Measurements from ENCODE around the gene MGP.

MGP gene

DNA sequence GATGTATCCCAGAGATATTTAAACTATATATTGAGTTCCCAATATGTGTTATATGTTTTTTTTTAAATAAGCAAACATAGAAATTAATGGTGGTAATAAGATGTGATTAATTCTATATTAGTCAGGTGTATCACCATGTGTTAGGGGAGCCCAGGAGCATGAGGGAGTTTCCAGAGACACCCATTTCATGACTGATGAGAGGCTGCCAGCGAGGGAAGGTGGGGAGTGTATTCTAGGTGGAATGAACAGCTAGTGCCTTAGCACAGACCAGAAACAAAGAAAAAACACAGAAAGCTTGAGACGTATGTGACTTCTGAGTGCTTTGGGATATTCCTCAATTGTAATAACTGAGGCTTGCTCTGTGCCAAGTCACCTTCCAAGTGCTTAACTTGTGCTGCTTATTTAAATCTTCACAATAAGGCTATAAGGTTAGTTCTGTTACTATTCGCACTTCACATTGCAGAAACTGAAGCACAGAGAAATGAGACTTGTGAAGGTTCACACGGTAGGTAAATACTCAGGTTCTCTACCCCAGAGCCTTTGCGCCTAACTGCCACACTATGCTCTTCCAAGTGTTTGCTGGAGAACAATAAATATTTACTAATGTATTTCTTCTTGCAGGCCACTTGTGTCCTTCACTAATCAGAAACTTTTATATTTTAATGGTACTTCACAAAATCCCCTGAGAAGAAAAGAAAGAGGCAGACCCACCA is 17.9 kb upstream of the MGP start:
- no peak for DNase-seq (ENCODE audit: low read depth, low spot score)

DNA sequence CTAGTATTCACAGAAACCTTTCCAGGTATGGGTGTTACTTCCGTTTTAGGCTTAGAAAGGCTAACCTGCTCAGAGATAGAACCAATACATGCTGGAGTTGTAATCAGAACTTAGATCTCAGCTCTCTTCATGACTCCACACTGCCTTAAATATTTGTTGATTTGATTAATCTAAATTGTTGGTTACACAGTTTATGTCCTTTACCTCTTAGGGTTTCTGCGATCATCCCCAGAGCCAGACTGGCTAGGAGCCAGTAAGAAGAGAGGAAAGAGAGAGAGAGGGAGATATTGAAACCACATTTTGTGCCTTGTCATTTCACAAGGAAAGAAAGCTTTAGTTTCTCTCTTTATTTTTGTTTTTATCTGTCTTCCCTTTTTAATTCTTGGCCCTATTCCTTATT is 16.8 kb upstream of the MGP start:
- DNase-seq (ENCODE audit: low read depth, low spot score), result no peak

DNA sequence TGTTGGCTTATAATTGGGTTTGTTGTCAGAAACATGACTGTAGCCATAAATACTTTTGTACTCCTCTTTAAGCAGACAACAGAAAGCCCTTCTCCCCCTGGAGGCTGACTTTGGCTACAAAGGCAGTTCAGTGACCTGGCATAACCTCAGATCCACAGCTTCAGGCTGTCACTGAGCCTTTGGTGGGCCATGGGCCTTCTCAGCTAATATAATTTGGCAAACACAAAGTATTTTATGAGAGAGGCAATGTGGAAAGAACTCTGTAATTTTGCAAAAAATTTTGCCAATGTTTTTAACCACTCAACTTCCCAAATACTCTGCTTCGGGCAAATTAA is 15.5 kb upstream of the MGP start:
- no peak for DNase-seq (ENCODE audit: low read depth, low spot score)

DNA sequence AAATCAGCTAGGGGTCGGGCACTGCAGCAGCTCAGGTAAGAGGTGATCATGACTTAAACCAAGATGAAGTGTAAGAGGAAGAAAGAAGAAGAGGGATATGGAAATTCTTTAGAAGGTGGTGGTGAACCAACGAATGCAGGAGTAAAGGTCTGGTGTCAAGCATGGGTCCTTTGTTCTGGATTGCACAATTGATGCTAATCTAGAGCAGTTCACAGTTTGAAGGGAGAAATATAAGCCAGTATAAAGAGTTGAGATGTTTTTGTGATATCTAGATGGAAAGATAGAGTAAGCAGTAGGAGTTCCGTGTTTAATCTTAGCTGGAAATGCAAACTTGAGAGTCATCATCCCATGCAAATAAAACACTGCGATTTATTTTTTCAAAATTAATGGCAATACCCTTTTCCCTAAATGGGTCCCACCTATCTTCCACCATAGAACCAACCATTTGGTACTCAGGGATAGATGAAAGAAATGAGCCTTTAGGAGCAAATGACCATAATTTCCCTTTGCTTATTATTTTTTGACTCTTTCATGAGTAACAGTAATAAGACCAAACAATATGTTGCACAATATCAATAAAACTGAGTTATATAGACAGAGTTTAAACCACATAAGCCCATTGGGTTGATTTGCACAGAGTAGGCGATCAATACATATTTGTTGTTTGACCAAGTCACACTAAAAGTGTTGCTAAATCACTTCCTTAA is 15.0 kb upstream of the MGP start:
- DNase-seq (ENCODE audit: low read depth, low spot score), result no peak

DNA sequence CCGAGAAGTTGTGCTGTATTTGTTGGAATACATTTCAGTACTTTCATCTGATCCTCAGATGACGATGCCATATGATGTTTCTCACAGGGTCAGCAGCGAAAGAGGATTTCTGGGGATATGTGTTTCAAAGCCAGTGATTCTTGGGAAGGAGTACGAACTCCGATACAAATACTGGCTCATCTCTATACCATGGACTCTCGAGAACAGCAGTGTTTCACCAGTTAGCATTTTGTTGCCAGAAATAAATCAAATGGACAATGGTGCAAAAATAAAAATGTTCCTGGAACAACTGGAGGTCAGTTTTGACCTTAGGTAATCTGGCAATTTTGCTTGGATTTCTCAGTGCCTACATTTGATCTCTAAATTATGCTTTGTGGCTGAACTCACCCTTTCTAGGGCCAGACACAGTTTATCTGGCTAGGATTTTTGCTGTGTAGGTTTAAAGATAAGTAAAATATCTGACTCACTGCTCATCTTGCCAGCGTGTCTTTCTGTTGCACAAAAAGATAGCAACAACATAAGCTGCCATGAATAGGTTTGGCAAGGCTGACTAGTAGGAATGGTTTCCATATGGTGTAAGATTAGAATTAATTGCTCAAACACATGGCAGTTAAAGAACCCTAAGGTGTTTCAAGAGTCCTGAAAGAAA is 11.0 kb upstream of the MGP start:
- DNase-seq (ENCODE audit: low read depth, low spot score), result no peak

DNA sequence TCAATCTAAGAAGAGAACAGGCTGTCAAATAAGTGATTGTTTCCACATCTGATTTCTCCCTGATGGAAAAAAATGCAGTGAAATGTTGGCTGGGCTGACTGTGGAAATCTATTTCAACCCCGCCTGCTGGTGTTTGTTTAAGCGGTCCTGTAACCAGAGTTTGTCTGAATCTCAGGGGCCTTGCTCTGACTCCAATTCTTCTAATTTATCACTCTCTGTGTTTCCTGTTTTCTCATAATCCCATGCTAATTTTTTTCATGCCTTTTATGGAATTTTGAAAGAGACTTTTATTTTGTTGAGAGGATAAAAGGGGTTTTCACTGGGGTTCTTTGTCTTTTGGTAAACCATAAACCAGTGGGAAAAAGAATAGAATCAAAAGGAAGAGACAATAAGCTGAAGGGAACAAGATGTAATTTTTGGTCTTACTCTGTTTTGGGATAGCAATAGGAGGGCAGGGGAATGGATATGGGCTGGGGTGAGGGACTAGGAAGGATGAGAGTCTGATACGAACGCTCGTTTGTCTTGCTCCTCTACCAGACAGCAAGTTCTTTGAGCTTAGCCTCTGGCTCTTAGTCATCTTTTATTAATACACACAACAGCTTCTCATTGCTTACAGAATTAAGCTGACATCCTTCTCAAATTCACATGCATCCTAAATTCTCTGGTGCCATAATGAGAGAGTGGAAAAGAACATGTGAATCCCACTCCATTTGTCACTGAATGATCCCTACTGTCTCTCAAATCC is 8.0 kb upstream of the MGP start:
- no peak for DNase-seq (ENCODE audit: low read depth, low spot score)

DNA sequence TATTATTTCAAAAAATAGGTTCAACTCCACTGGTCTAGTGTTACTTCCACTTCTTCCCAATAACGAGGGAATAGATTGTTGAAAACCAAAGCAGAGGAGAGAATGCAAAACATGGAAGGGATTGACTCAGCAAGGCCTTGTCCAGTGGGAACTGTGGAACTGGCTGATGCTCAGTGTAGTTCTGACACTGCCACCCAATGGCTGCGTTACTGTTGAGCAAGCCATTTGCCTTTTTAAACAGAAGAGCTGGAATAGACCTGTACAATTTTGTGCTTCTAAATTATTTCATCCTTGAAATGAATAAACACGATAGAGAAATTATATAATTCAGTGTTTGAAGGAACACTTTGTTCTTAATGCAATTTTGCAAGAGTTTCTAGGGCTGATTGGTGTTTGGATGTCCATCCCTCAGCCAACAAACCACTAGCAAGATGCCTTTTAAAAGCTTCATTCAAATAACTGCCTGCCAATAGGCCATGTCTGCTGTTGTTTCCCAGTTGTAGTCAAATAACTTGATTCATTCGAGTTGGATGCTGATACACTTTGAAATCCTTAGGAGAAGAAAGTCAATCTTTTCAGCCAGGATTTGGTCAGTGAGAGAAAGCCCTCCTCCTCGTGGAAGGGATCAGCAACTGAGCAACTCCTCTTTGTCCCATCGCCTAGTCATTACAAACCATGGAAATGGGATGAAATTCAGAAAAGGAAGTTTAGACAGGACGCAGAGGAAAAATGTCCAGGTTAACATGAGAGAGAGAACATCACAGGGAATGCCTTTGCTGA is 7.3 kb upstream of the MGP start:
- DNase-seq (ENCODE audit: low read depth, low spot score), result no peak

DNA sequence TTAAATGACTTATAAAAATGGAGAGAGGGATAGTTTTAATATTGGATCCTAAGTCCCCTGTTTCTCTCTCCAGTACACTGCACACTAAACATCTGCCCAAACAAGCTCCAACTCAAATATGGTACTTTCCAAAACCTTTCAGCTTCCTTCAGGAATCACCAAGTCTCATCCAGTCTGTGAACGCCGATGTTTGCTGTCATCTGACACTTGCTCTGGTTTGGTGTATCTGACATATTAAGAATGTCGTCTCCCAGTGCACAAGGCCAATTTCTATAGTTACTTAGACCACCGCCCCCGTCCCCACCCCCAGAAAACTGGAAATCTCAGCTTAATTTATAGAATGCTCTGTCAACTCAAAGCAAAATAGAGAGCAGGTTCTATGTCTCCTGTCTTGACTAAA is 5.0 kb upstream of the MGP start:
- no peak for DNase-seq (ENCODE audit: low read depth, low spot score)

DNA sequence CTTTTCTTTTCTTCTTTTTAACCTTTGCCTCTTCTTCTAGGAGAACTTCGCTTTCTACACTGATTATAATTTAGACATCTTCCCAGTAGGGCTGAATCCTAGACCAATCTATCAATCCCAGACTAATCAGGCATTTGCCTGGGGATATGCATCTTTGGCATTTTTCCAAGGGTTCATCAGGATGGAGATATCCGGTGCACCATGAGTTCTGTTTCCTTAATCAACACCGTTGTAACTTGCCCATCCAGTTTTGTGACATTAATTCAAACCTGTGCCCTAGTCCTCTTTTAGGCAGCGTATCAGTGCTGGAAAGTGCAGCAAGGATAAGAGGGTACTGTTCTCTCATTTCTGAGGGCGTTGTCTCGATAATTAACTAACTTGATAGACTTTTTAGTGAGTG is 617 bp upstream of the MGP start:
- no peak for DNase-seq (ENCODE audit: low read depth, low spot score)

DNA sequence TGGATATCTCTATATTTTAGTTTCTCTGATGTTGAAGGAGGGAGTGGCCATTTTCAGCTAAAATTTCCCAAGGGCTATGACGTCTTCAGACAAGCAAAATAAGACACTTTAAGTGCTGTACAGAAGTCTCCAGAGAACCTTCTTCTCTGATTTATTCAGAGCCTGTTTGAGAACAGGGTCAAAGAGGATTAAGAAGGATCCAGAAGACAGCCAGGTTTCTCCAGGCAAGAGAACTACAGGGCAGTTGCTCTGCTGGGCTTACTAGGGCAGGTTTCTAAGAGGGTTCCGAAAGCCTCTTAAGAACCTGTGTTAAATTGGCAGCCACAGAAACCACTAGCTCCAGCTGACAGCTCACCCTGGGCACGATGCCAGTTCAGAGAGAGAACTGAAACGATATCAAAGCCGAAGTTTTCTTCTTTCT is 1.2 kb downstream of the MGP start:
- peak; percentile 71 for DNase-seq (ENCODE audit: low read depth, low spot score)

DNA sequence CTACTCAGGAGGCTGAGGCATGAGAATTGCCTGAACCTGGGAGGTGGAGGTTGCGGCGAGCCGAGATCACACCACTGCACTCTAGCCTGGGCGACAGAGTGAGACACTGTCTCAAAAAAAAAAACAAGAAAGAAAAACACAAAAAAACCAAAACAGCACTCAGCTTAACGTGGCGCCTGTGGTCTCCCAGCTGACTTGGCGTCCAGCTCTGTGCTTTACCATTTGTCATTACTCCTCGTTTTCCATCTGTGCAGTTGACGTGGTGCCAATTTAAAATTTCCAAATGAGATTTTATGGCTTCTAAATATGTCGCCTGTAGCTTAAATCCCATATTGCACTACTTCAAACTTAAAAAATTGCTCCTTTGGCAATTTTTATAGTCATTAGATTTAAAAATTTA is 2.0 kb downstream of the MGP start:
- no peak for DNase-seq (ENCODE audit: low read depth, low spot score)

DNA sequence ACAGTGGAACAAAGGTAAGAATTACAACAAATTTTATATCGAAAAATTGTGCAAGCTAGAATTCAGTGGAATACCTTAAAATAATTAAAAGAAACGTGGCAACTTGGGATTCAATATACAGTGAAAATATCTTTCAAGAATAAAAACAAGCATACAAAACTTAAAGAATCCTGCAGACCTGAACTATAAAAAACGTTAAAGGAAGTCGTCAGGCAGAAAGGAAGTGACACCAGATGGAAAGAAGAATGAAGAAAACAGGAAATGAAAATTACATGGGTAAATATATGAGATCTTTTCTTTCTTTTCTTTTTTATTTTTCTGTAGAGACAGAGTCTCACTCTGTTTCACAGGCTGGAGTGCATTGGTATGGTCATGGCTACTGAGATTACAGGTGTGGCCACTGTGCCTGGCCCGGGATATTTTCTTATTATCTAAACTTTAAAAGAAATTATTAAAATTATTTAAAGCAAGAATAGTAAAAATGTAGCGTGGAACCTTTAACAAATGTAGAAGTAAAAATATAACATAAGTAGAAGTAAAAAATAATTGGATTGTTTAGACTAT is 4.7 kb downstream of the MGP start:
- no peak for DNase-seq (ENCODE audit: low read depth, low spot score)

DNA sequence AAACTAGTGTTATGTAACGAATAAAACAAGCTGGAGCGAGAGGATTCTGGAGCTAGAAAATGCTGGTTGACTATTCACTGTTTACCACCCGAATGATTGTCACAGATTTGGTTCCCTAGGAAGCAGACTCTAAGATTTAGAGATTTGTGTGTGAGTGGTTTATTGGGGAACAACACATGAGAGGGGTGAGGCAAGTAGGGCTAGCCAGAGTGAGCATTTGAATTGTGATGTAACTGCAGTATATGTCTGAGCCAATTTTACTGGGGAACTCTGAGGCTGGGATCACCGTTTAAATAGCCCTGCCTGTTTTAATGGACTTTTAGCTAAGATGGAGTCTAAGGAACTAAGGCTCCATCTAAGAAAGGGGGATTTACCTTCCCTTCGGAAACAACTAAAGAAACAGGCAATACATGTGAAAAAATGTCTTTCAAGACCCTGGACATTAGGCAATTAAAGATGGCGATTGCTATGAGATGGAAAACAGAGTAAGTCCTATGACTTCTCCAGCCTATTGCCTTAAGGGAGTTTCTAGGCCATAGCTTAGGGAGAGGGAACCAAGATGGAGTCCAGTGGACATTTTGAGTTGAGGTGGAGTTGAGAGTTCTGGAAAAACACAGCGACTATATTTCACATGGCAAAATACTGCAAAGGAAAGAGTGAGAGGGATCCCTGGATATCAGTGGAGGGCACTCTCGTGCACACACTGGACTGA is 6.3 kb downstream of the MGP start:
- no peak for DNase-seq (ENCODE audit: low read depth, low spot score)

DNA sequence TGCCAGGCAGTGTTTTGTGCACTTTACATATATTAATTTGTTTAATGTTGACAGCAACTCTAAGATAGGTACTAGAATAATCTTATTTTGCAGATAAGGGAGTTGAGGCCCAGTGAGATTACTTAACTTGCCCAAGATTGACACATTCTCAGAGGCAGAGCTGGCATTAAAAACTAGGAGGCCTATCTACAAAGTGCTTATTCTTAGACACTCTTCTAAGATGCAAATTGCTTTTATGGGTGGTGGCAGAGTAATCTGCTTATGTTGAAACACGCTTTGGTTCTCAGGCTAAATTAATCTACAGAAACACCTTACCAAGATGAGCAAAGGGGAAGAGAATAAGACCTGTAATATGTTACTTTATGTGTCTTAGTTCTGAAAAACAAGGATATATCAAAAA is 7.2 kb downstream of the MGP start:
- DNase-seq (ENCODE audit: low read depth, low spot score), result no peak

DNA sequence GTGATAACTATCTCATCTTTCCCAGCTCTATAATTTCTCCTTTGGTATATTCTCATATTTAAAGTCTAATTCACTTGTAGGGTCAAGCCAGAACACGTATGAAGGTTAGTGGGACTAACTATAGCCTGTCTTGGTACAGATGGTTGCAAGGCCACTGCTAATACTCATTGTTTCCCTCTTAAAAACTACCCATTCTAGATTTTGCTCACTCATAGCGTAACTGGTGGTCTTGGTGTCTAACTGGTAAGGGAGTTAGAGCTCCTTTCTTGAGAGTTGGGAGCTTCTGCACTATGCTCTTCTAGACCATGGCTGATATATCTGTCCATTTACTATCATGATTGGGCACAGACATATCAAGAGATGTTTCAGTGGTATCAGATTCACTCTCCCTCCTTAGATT is 8.8 kb downstream of the MGP start:
- no peak for DNase-seq (ENCODE audit: low read depth, low spot score)

DNA sequence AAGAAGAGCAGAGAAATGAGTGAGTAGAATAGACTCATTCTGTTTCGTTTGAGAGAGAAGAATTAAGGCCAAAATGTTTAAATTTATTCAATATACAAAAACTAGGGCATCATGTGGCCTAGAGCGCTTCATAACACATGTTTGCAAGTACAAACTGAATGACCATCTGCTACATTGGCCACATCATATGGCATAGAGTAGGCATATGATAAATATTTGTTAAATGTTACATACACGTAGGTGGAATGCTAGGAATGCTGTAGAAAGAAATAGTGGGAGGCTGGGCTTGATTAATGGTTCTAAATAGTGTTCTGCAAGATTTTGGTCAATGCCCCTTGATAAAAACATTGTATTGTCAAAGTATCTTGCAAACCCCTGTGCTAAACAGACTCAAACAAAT is 10.8 kb downstream of the MGP start:
- no peak for DNase-seq (ENCODE audit: low read depth, low spot score)

DNA sequence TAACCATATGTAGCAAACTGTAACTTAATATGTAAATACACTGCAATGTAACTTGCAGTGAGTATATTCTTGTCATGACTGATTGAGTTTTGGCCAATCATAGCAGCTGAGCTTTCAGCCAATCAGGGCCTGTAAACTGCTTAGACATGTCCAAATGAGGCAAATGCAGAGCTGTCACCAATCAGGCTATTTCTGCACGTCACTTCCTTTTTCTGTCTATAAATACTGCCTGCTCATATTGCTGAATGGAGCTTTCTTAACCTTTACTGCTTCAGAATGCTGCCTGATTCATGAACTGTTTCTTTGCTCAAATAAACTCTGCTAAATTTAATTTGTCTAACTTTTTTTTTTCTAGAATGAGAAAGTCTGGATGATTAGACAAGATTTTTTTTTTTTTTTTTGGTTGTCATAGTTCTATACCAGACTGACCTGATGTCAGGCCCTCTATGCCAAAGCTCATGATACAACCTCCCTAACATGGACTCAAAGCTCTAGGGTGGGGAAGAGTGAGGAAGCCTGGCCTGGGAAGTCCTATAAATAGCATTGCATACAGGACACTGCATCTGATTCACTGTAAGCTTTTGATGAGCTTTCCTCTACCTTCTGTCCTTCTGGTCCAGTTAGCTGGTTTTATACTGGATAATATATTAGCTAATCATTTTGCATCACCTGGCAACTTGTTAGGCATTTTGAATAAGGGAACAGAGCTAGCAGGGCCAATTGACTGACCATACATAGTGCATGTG is 12.0 kb downstream of the MGP start:
- no peak for DNase-seq (ENCODE audit: low read depth, low spot score)

DNA sequence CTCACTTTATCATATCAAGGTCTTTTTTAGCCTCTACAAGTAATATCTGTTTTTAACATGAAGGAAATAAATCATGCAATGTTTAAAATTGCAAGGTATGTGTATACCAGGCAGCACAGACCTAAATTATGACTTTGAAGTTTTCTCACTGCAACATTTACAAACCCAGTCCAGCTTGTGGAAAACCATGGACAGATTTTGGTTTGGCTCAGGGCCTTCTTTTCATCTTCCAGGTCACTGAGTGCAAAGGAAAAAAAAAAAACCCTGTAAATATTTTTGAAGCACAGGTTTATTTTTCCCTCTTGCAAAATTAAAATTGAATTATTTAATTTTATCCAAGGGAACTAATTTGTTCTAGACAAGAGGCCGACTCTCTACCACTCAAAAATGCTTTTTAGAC is 13.8 kb downstream of the MGP start:
- no peak for DNase-seq (ENCODE audit: low read depth, low spot score)

DNA sequence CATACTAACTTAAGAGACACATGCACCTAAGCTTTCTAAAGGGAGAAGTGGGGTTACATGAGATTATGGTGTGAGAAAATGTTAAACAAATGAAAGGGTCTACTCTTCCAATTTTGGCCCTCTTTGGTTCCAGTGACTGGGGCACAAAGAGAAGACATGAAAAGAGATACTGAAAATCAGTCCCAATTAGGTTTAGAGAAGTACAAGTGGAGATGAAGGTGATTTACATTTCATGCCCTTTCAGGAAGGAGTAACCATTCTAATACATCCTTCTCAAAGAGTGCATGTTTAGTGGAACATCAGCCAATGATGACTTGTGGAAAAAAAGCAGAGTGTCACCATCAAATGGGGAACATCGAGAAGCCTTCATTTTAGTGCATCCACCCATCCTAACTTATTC is 14.4 kb downstream of the MGP start:
- no peak for DNase-seq (ENCODE audit: low read depth, low spot score)

DNA sequence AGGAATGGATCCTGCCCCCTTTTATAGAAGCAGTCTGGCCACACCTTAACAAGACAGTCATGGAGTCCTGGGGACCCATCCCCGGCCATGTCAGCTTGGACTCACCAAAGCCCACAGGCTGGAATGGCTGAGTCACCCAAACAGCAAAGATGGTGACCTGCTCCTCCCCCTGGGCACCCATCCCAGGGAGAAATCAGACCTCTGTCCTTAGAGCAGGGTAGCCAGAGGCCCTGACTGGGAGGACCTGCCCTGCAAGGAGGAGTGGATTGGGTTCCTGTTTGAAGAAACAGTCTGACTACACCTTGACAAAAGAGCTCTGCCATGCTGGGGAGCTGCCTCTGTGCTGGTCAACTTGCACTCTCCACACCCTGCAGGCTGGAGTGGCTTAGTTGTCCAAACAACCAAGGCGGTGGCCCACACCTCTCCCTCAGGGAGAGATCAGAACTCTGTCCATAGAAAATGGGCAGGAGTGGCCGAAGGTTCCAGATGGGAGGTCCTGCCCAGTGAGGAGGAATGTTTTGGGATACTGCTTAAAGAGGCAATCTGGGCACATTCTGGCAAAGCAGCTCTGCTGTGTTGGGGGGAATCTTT is 16.6 kb downstream of the MGP start:
- DNase-seq (ENCODE audit: low read depth, low spot score), result no peak
